ENCODE data around the gene TNFAIP8L3. TPM values are rescaled to one million over a fixed set of nuclear protein-coding genes. Genes with fewer than 3 reads are reported as not detected.
A peak's percentile ranks its signal among the peaks of the same experiment; 100 is the strongest.

The TNFAIP8L3 gene
- total RNA-seq, 4 donors from 2014 or later, result 0.75 to 4.9 (median 4.2) TPM

GRCh38 chr15:51024735-51025453, 69.8 kb downstream of the TNFAIP8L3 start:
- Histone ChIP-seq H3K27me3 (no peaks in the 10 kb centered on the region), H3K36me3 (no peaks in the 10 kb centered on the region), H3K4me1 (peaks cover 0 to 11% of the 10 kb centered on the region in 2 donors), H3K4me3 (peak overlapping the region in 1 of 4 donors; percentile 14), H3K27ac (peak overlapping the region in 2 of 4 donors; percentile 29 to 30), H3K9me3 (peaks cover 0 to under 1% (median 0%) of the 10 kb centered on the region in 3 donors)
- no peak for TF ChIP-seq POLR2A (IDR thresholded peaks at IDR 0.05)
- TF ChIP-seq, protein P1, sequence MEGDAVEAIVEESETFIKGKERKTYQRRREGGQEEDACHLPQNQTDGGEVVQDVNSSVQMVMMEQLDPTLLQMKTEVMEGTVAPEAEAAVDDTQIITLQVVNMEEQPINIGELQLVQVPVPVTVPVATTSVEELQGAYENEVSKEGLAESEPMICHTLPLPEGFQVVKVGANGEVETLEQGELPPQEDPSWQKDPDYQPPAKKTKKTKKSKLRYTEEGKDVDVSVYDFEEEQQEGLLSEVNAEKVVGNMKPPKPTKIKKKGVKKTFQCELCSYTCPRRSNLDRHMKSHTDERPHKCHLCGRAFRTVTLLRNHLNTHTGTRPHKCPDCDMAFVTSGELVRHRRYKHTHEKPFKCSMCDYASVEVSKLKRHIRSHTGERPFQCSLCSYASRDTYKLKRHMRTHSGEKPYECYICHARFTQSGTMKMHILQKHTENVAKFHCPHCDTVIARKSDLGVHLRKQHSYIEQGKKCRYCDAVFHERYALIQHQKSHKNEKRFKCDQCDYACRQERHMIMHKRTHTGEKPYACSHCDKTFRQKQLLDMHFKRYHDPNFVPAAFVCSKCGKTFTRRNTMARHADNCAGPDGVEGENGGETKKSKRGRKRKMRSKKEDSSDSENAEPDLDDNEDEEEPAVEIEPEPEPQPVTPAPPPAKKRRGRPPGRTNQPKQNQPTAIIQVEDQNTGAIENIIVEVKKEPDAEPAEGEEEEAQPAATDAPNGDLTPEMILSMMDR (IDR thresholded peaks at IDR 0.05 in 4 of 5, conservative IDR thresholded peaks at IDR 0.05 in 1 of 5), result no peak
- DNase-seq (peak; percentile 36 to 66), ATAC-seq (peak; percentile 87 to 97)
- in situ Hi-C loops (cut with MboI; ENCODE audit: low sequenced_read_pairs in 4 of 4) (no loop called here), intact Hi-C loops (cut with DNase I; ENCODE audit: low total_unique reads) (no loop called here)

GRCh38 chr15:51023499-51023898, 71.2 kb downstream of the TNFAIP8L3 start:
- no peak overlapping the region for H3K27ac ChIP-seq
- H3K9me3 ChIP-seq, result peaks cover 0 to 13% (median 0%) of the 10 kb centered on the region in 3 donors
- peaks cover 0 to 11% of the 10 kb centered on the region in 2 donors for H3K4me1 ChIP-seq
- H3K4me3 ChIP-seq, result no peak overlapping the region
- H3K27me3 ChIP-seq, result no peaks in the 10 kb centered on the region
- DNase-seq (no peak), ATAC-seq (no peak)
- intact Hi-C loops (cut with DNase I; ENCODE audit: low total_unique reads), result no loop called here
- H3K36me3 ChIP-seq, result peaks cover 0 to under 1% of the 10 kb centered on the region in 2 donors
- in situ Hi-C loops (cut with MboI; ENCODE audit: low sequenced_read_pairs in 4 of 4), result no loop called here
- TF ChIP-seq POLR2A (IDR thresholded peaks at IDR 0.05), result no peak
- TF ChIP-seq, protein P1 (IDR thresholded peaks at IDR 0.05 in 4 of 5, conservative IDR thresholded peaks at IDR 0.05 in 1 of 5), result no peak

- no peak for DNase-seq
- TF ChIP-seq, protein P1 (IDR thresholded peaks at IDR 0.05 in 4 of 5, conservative IDR thresholded peaks at IDR 0.05 in 1 of 5), result no peak
- TF ChIP-seq POLR2A (IDR thresholded peaks at IDR 0.05), result no peak
- ATAC-seq, result no peak
- peaks cover 0 to 3% of the 10 kb centered on the region in 2 donors for H3K36me3 ChIP-seq
- no peak overlapping the region for H3K27ac ChIP-seq
- intact Hi-C loops (cut with DNase I; ENCODE audit: low total_unique reads), result no loop called here
- in situ Hi-C loops (cut with MboI; ENCODE audit: low sequenced_read_pairs in 4 of 4), result no loop called here
- H3K9me3 ChIP-seq, result peaks cover 0 to 13% (median 0%) of the 10 kb centered on the region in 3 donors
- no peaks in the 10 kb centered on the region for H3K27me3 ChIP-seq
- no peak overlapping the region for H3K4me3 ChIP-seq
- peaks cover 0 to 11% of the 10 kb centered on the region in 2 donors for H3K4me1 ChIP-seq
Observed at GRCh38 chr15:51022206-51022605, 72.5 kb downstream of the TNFAIP8L3 start.

DNA sequence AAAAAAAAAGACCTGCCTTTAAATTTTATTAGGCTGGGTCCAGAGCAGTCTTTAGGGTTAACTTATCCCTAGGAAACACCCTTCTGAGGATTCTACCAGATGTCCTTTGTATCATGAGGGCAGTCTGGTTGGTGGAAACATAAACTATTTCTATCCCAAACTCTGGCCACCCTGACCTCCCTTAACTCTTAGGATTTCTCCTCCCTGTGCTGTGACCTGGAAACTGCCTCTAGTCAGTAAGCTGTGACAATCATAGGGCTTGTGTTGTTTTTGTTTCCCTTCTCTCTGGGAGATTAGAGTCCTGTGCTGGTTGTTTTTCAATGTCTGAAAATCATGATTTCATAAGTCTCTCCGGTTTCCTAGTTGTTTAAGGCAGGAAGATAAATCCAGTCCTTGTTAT, 78.1 kb downstream of the TNFAIP8L3 start:
- Histone ChIP-seq H3K4me3 (no peak overlapping the region), H3K4me1 (no peaks in the 10 kb centered on the region), H3K9me3 (peaks cover 0 to 13% (median 0%) of the 10 kb centered on the region in 3 donors), H3K36me3 (peaks cover 0 to 3% of the 10 kb centered on the region in 2 donors), H3K27ac (no peak overlapping the region), H3K27me3 (no peaks in the 10 kb centered on the region)
- no peak for TF ChIP-seq POLR2A (IDR thresholded peaks at IDR 0.05)
- TF ChIP-seq, protein P1 (IDR thresholded peaks at IDR 0.05 in 4 of 5, conservative IDR thresholded peaks at IDR 0.05 in 1 of 5), result no peak
- ATAC-seq (no peak), DNase-seq (no peak)
- intact Hi-C loops (cut with DNase I; ENCODE audit: low total_unique reads) (no loop called here), in situ Hi-C loops (cut with MboI; ENCODE audit: low sequenced_read_pairs in 4 of 4) (no loop called here)
